Activated naive CD4-positive, alpha-beta T cell treated with Interleukin-2 at 50 U/mL for 16 hours (primary cell): ENCODE measurements around the gene CD22.

Source experiments
- DNase-seq: peaks from one replicate; pipeline ENCODE4 v3.0.0-alpha.2; 2020

CD22 gene

DNA sequence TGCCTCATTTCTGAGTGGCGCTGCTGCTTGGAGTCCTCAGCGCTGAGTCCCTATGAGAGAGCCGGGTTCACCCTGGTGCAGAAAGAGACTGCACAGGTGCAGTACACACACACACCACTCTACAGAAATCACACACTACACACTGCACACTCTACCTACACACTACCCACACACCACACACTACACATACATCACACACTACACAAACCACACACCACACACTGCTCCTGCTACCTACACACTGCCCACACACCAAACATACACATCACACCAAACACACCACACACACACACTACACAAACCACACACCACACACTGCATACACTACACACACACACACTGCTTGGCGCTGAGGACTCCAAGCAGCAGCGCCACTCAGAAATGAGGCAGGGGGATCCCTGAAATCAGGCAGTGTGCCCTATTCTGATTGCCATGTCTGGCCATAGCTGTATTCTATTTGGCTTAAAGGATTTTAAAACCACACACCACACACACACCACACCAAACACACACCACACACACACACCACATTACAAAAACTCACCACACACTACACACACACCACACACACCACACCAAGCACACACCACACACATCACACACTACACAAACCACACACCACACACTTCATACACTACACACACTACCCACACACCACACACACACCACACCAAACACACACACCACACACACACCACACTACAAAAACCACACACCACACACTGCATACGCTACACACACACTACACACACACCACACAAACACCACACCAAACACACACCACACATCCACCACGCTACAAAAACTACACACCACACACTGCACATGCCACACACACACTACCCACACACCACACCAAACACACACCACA lies 32.1 kb upstream of the CD22 start:
- DNase-seq: no peak

DNA sequence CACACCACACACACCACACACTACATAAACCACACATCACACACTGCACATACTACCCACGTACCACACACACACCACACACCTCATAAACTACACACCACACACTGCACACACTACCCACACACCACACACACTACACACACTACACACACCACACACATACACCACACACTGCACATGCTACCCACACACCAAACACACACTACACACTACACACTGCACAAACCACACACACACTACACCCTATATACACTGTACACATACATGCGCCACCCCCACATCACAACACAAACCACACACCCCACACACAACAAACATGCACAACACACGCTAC lies 31.5 kb upstream of the CD22 start:
- no peak for DNase-seq

DNA sequence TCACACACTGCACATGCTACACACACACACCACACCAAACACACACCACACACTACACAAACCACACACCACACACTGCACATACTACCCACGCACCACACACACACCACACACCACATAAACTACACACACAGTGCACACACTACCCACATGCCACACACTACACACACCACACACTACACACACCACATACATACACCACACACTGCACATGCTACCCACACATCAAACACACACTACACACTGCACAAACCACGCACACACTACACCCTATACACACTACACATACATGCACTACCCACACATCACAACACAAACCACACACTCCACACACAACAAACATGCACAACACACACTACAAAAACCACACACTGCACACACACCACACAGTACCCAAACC lies 31.1 kb upstream of the CD22 start:
- no peak for DNase-seq

DNA sequence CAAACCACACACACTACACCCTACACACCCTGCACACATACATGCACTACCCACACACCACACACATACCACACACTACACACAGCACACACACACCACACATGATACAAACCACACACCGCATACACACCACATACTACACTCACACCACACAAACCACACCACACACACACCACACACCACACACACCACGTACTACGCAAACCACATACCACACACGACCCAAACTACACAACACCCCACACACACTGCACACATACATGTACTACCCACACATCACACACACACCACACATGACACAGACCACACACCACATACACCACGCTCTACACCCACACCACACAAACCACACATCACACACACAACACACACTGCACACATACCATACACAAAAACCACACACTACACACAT lies 30.4 kb upstream of the CD22 start:
- no peak for DNase-seq

DNA sequence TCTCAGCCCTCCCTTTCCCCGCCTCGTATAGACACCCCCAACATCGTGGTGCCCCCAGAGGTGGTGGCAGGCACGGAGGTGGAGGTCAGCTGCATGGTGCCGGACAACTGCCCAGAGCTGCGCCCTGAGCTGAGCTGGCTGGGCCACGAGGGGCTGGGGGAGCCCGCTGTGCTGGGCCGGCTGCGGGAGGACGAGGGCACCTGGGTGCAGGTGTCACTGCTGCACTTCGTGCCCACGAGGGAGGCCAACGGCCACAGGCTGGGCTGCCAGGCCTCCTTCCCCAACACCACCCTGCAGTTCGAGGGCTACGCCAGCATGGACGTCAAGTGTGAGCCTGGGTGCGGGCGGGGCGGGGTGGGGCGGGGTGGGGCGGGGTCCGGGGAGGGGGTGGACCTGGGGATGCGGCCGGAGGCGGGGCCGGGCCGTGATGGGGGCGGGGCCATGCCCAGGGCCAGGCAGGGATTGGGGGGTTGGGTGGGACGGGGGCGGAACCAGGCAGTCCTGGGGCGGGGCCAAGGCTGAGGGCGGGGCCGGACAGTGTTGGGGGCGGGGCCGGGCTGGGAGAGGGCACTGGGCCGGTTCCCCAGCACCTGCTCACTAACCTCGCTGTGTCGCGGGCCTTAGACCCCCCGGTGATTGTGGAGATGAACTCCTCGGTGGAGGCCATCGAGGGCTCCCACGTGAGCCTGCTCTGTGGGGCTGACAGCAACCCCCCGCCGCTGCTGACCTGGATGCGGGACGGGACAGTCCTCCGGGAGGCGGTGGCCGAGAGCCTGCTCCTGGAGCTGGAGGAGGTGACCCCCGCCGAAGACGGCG lies 29.3 kb upstream of the CD22 start:
- no peak for DNase-seq

DNA sequence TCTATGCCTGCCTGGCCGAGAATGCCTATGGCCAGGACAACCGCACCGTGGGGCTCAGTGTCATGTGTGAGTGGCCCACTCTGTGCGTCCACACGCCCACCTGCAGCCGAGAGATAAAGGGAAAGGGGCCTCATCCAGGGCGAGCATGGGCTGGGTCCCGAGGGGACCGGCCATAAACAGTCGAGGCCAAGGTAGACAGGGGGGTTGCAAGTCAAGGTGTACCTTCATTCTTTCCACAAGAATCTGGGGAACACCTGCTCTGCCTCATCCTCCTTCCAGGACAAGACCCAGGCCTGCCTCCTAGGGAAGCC lies 28.7 kb upstream of the CD22 start:
- no peak for DNase-seq

DNA sequence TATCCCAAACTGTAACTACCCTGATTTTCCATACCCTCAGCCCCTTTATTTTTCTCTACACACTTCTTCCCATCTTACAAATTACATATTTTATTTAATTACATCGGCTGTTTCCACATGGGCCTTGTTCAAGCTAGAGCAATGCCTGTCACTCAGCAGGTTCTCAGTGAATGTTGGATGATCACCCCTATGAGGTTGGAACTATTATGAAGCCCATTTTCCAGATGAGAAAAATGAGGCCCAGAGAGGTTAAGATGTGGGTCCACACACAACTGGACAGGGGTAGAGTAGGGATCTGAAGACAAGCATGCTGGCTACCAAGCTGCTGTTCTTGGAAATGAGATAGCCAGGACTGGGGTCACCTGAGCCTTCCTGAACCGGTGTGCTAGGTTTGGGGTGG lies 27.0 kb upstream of the CD22 start:
- DNase-seq: no peak

DNA sequence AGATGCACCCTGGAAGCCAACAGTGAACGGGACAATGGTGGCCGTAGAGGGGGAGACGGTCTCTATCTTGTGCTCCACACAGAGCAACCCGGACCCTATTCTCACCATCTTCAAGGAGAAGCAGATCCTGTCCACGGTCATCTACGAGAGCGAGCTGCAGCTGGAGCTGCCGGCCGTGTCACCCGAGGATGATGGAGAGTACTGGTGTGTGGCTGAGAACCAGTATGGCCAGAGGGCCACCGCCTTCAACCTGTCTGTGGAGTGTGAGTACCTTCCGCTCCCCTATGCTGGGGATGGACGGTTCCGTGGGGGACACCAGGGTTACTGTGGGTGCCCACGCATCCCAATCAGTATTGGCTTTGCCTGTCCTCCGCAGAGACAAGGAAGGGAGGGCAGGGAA lies 26.5 kb upstream of the CD22 start:
- no peak for DNase-seq

DNA sequence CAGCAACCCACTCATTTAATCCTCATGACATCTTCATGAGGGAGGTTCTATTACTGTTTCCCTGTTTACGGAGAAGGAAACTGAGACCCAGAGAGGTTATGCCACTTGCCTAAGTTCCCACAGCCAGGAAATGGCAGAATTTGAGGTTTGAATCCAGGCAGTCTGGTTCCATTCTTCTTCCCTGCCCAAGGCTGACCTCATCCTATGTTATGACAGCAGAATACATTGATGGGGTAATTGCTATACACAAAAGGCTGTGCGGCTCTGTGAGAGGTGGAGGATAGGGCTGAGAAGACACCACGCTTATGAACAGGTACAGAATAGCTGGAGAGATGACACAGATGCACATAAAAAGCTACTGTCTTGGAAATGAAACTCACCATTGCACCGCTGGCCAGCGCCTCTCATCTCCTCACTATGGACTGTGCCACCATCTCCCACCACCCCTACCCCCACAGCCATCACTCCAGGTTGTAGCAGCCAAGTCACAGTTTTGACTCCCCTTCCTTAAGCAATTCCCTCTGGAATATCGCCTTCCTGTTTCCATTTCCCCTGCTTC lies 25.6 kb upstream of the CD22 start:
- no peak for DNase-seq

DNA sequence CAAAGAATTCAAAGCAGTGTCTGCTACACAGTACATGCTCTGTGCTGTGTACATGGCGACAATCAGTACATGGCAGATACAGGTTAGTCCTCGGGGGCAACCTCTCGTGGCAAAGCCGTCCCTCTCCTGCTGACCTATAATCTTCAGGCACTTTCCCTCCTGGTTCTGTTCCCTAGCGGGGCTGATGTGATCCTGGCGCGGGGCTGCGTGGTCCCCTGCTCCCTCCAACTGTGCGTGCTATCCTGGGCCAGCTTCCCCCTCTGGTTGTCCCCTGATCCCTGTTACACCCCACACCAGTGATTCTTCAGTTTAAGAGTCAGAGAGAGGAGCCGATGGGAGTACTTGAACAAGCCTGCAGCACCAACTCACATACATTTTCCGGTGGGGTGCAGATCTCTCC lies 25.0 kb upstream of the CD22 start:
- DNase-seq: no peak

DNA sequence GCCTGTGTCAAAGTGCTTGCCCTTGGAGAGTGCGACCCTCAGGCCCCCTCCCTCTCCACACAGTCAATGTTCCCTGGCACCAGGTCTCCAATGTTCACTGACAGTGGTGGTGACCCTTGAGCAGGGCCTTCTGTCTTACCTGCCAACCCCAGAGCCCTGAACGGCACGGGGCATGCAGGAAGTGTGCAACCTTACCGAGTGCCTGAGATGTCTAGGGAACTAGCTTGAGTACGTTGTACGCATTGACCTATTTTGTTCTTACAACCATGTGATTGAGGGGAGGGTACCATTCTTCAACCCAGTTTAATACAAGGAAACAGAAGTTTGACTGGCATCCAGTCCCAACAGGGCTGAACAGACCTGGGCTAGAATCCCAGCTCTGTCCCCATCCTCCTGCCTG lies 23.8 kb upstream of the CD22 start:
- DNase-seq: no peak

DNA sequence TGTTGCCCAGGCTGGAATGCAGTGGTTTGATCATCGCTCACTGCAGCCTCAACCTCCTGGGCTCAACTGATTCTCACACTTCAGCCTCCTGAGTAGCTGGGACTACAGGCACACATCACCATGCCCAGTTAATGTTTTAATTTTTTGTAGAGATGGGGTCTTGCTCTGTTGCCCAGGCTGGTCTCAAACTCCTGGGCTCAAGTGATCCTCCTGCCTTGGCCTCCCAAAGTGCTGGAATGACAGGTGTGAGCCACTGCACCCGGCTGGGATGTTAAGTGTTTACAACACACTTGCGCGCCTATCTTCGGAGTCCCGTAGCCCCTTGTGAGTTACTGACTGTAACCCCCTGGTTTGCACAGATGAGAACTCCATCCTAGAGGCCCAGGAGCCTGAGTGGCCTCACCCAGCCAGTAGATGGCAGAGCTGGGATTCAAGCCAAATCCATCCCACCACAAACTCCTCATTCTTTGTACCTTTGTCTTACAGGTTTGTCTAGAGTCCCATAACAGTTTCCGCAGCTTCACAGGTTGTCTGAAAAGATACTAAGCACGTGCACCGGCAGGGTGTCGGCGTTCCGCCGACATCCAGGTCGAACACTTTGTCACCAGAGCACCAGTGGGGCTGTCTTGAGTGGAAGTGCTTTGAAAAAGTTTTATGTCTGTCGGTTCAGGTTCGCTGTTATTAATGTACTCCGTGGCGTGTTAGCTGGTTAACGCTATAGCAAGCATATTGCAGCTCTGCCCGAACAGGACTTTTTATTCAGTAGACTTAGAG lies 22.3 kb upstream of the CD22 start:
- no peak for DNase-seq

DNA sequence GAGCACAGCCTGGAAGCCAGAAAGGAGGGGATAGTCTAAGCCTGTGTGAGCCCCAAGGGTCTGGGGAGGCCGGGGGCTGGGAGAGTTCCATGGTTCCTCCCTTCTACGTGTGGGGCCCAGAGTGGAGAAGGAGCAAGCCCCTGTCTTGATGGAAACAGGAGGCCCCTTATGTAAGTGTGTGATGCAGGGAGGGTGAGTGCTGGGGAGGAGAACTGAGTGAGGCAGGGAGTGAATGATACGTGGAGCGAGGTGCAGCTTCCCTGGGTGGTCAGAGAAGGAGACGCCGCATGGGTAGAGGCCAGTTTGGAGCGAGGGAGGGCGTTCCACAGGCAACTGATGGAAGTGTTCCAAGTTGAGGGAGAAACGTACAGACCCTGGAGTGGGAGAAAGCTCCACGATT lies 21.1 kb upstream of the CD22 start:
- DNase-seq: no peak

DNA sequence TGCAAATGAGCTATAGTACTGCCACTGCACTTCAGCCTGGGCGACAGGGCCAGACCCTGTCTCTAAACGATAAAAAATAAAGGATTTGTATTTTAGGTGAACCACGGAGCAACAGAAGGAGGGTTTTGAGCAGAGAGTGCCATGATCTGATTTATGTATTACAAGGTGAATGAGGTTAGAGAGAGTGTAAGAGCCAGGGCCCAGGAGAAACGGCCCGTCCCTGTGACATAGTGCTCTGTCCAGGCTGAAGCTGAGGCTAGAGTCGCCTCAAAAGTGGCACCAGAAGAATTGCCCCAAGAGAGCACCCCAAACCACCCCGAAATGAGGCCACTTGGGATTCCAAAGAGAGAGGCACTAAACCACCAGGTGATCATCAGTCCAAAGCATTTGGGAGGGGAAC lies 20.1 kb upstream of the CD22 start:
- DNase-seq: no peak

DNA sequence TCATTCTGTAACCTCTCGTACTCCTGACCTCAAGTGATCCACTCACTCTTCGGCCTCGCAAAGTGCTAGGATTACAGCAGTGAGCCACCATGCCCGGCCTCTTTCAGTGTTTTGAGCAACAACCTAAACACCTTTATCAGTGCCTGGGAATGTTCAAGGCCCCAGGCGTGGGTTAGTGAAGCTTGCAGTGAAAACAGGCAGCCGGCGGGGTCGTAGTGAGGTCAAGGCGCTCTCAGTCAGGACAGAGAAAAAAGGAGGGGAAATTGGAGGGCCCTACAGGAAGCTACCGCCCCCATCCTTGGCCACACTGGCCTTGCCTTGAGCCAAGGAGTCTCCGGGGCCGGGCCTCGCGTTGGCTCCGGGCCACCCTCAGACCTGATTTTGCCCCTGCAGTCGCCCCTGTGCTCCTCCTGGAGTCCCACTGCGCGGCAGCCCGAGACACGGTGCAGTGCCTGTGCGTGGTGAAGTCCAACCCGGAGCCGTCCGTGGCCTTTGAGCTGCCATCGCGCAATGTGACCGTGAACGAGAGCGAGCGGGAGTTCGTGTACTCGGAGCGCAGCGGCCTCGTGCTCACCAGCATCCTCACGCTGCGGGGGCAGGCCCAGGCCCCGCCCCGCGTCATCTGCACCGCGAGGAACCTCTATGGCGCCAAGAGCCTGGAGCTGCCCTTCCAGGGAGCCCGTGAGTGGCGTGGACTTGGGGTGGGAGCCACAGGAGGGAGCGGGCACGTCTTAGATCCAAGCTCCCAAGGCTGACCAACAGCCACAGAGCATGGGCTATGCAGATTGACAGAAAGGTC lies 19.3 kb upstream of the CD22 start:
- DNase-seq: no peak

DNA sequence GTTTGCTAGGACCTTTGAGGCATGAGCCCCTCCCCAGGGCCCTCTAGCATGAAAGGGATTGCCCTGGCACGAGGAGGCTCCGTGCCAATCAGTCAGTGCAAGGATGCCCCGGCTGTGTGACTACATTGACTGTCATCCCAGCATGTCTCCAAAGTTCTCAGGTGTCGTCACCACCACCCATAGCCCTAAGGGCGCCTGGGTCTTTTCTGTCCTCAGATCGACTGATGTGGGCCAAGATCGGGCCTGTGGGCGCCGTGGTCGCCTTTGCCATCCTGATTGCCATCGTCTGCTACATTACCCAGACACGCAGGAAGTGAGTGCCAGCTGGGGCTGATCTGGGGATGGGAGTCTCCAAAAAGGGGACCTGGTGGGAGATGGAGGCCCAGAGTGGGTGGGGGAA lies 18.7 kb upstream of the CD22 start:
- no peak for DNase-seq

DNA sequence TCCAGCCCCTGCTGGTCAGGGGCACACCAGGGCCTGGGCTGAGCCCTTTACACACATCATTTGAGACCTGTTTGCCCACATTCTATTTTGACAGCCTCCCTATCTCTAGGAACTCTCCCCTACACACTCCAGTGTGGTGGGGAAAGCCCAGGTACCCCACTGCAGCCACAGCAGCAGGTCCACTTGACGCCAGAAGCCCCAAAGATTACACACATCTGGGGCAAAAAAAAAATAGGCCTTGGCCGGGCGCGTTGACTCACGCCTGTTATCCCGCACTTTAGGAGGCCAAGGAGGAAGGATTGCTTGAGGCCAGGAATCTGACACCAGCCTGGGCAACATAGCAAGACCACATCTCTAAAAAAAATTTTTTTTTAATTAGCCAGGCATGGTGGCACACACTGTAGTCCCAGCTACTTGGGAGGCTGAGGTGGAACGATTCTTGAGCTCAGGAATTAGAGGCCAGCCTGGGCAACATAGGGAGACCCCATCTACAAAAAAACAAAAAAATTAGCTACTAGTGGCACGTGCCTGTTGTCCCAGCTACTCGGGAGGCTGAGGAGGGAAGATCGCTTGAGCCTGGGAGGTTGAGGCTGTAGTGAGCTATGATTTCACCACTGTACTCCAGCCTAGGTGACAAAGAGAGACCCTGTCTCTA lies 18.0 kb upstream of the CD22 start:
- no peak for DNase-seq

DNA sequence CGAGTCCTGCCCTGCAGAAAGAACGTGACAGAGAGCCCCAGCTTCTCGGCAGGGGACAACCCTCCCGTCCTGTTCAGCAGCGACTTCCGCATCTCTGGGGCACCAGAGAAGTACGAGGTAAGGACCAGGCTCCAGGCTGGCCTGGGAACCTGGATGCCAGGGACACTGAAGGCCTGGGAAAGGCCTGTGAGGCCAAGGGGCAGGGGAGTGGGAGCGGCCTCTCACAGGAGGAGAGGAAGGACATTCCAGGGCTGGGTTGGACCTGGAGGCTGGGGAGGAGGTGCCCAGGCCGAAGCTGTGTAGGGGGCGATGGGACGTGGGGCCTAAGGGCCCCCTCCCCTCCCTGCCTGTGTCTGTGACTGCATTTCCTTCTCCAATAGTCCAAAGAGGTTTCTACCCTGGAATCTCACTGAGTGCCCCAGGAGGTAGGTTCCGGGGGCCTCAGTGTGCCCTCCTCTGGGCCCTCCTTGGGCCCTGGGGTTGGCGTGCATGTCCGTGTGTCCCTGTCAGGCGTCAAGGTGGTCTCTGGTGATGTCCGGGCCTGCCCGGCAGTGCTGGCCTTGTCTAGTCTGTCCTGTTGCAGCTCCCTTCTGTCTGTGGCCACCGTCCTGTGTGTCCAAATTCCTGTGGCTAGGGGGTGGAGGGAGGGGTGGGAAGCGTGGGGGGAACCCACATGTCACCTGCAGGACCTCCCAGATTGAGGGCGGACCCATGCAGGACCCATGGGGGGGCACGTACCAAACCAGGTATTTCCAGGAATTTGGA lies 16.9 kb upstream of the CD22 start:
- DNase-seq: no peak

DNA sequence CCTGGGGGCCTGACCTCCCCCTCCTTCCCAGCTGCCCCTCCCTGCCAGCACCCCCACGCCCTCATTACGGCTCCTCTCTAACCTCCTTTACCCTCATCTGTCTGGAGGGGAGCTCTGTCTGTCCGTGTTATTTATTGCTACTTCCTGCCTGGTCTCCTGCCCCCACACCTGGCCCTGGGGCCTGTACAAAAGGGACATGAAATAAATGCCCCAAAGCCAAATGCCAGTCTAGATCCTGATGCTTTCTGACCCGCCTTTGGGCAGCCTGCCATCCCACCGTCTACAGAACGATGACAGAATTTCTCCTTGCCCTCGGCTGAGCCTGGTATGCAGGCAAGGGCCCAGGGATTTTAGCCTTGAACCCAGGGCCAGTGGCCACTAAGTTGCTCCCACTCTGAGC lies 15.4 kb upstream of the CD22 start:
- DNase-seq: no peak

DNA sequence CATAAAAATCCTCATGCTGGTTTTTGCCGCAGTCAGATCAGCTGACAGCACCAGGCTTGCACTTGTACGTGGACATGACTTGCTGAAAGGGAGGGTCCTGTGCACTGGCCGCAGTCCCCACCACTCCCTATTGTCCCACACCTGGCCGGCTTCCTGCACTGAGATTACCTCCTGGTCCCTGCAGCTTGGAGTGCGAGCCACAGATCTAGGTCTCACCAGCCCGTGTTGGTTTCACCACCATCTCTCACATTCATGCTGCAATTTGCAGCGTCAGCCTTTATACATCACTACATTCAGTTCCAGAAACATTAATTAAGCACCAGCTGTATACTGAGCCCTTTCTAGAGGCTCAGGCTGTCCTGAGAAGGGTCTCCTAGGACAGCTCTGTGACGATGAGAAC lies 15.0 kb upstream of the CD22 start:
- DNase-seq: no peak

DNA sequence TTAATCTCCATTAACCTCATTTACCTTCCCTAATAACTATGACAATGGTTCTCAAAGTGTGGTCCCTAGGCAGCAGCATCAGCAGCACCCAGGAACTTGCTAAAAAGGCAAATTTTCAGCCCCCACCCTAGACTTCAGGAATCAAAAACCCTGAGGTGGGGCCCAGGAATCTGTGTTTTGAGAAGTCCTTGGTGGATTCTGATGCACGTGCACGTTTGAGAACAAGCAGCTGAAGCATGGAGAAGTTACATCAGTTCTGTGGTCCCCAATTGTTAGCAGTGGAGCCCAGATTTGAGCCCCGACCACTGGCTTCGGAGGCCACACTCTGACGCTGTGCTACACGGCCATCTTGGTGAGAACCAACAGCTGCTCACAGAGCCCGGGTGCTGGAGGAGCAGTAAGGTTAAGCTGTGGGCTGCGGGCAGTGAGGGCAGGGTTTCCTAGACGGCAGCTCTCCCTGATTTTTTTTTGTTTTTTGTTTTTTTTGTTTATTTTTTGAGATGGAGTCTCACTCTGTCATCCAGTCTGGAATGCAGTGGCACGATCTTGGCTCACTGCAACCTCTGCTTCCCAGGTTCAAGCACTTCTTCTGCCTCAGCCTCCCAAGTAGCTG lies 14.0 kb upstream of the CD22 start:
- no peak for DNase-seq
